Stimulated activated naive CD8-positive, alpha-beta T cell treated with anti-CD3 and anti-CD28 coated beads, Interleukin-15, Interleukin-2, amounts not matched to agents 100 ng/mL and 50 ng/mL, for 24 hours (primary cell): ENCODE data around the gene IGF1R.

Experiments
- H3K27ac Mint-ChIP-seq: one replicate; pipeline ENCODE4 v1.8.0; 2021; ENCODE audit warnings: mild to moderate bottlenecking, mixed read lengths
- H3K27me3 Mint-ChIP-seq: one replicate; pipeline ENCODE4 v1.8.0; 2021; ENCODE audit warnings: mixed read lengths
- H3K36me3 Mint-ChIP-seq: one replicate; pipeline ENCODE4 v1.8.0; 2021; ENCODE audit warnings: low read depth, mixed read lengths
- H3K4me1 Mint-ChIP-seq: one replicate; pipeline ENCODE4 v1.8.0; 2021; ENCODE audit warnings: low read depth, mixed read lengths
- H3K4me3 Mint-ChIP-seq: one replicate; pipeline ENCODE4 v1.8.0; 2021; ENCODE audit warnings: mild to moderate bottlenecking, mixed read lengths
- H3K9me3 Mint-ChIP-seq: one replicate; pipeline ENCODE4 v1.8.0; 2021; ENCODE audit warnings: mixed read lengths

IGF1R gene

GRCh38 chr15:98923579-98923978 lies 275.2 kb downstream of the IGF1R start:
- H3K9me3 Mint-ChIP-seq = no peaks in the 10 kb centered on the region
- H3K4me3 Mint-ChIP-seq = no peak overlapping the region
- H3K27me3 Mint-ChIP-seq = no peaks in the 10 kb centered on the region
- no peaks in the 10 kb centered on the region for H3K4me1 Mint-ChIP-seq
- no peak overlapping the region for H3K27ac Mint-ChIP-seq
- H3K36me3 Mint-ChIP-seq = peaks cover 13% of the 10 kb centered on the region

GRCh38 chr15:98924401-98925049 lies 276.2 kb downstream of the IGF1R start:
- Mint-ChIP-seq H3K36me3 (peaks cover 13% of the 10 kb centered on the region), H3K27ac (no peak overlapping the region), H3K27me3 (no peaks in the 10 kb centered on the region), H3K9me3 (no peaks in the 10 kb centered on the region), H3K4me3 (no peak overlapping the region), H3K4me1 (no peaks in the 10 kb centered on the region)

GRCh38 chr15:98926236-98926635 lies 277.9 kb downstream of the IGF1R start:
- Mint-ChIP-seq H3K9me3 (no peaks in the 10 kb centered on the region), H3K4me1 (no peaks in the 10 kb centered on the region)

GRCh38 chr15:98927022-98927421 lies 278.7 kb downstream of the IGF1R start:
- Mint-ChIP-seq H3K4me1 (no peaks in the 10 kb centered on the region), H3K36me3 (peaks cover 21% of the 10 kb centered on the region), H3K27me3 (no peaks in the 10 kb centered on the region), H3K4me3 (no peak overlapping the region), H3K9me3 (no peaks in the 10 kb centered on the region), H3K27ac (no peak overlapping the region)

More at GRCh38 chr15:98926236-98926635, 277.9 kb downstream of the IGF1R start:
- Mint-ChIP-seq H3K4me3 (no peak overlapping the region), H3K27ac (no peak overlapping the region), H3K36me3 (peaks cover 24% of the 10 kb centered on the region), H3K27me3 (no peaks in the 10 kb centered on the region)

GRCh38 chr15:98927996-98928395 lies 279.7 kb downstream of the IGF1R start:
- Mint-ChIP-seq H3K4me1 (no peaks in the 10 kb centered on the region), H3K36me3 (peaks cover 17% of the 10 kb centered on the region), H3K4me3 (no peak overlapping the region), H3K27ac (no peak overlapping the region), H3K9me3 (no peaks in the 10 kb centered on the region), H3K27me3 (no peaks in the 10 kb centered on the region)

- no peaks in the 10 kb centered on the region for H3K4me1 Mint-ChIP-seq
- peaks cover 21% of the 10 kb centered on the region for H3K36me3 Mint-ChIP-seq
- H3K27ac Mint-ChIP-seq = no peak overlapping the region
- no peaks in the 10 kb centered on the region for H3K27me3 Mint-ChIP-seq
- H3K4me3 Mint-ChIP-seq = no peak overlapping the region
- H3K9me3 Mint-ChIP-seq = no peaks in the 10 kb centered on the region
These were observed 282.2 kb downstream of the IGF1R start for GRCh38 chr15:98930576-98930975.

GRCh38 chr15:98931004-98931403 lies 282.7 kb downstream of the IGF1R start:
- Mint-ChIP-seq H3K27ac (peak overlapping the region; percentile 50), H3K36me3 (peaks cover 21% of the 10 kb centered on the region), H3K9me3 (no peaks in the 10 kb centered on the region), H3K4me1 (no peaks in the 10 kb centered on the region), H3K4me3 (no peak overlapping the region), H3K27me3 (no peaks in the 10 kb centered on the region)

- no peaks in the 10 kb centered on the region for H3K9me3 Mint-ChIP-seq
- no peak overlapping the region for H3K4me3 Mint-ChIP-seq
- H3K27me3 Mint-ChIP-seq = no peaks in the 10 kb centered on the region
- peaks cover 25% of the 10 kb centered on the region for H3K36me3 Mint-ChIP-seq
- peaks cover 8% of the 10 kb centered on the region for H3K4me1 Mint-ChIP-seq
- no peak overlapping the region for H3K27ac Mint-ChIP-seq
These were observed 285.1 kb downstream of the IGF1R start for GRCh38 chr15:98933406-98933805.

- H3K27me3 Mint-ChIP-seq = no peaks in the 10 kb centered on the region
- no peaks in the 10 kb centered on the region for H3K9me3 Mint-ChIP-seq
- H3K36me3 Mint-ChIP-seq = peaks cover 21% of the 10 kb centered on the region
- H3K4me1 Mint-ChIP-seq = peaks cover 8% of the 10 kb centered on the region
- no peak overlapping the region for H3K27ac Mint-ChIP-seq
- no peak overlapping the region for H3K4me3 Mint-ChIP-seq
These were observed 287.4 kb downstream of the IGF1R start for GRCh38 chr15:98935736-98936135.

- no peak overlapping the region for H3K4me3 Mint-ChIP-seq
- no peaks in the 10 kb centered on the region for H3K9me3 Mint-ChIP-seq
- peaks cover 17% of the 10 kb centered on the region for H3K36me3 Mint-ChIP-seq
- peaks cover 8% of the 10 kb centered on the region for H3K4me1 Mint-ChIP-seq
- no peaks in the 10 kb centered on the region for H3K27me3 Mint-ChIP-seq
- H3K27ac Mint-ChIP-seq = no peak overlapping the region
These were observed 289.2 kb downstream of the IGF1R start for GRCh38 chr15:98937413-98938104.

GRCh38 chr15:98938105-98938417 lies 289.7 kb downstream of the IGF1R start:
- Mint-ChIP-seq H3K27ac (no peak overlapping the region), H3K4me3 (no peak overlapping the region), H3K27me3 (no peaks in the 10 kb centered on the region), H3K9me3 (no peaks in the 10 kb centered on the region), H3K36me3 (peaks cover 17% of the 10 kb centered on the region), H3K4me1 (peaks cover 8% of the 10 kb centered on the region)

GRCh38 chr15:98938799-98939198 lies 290.5 kb downstream of the IGF1R start:
- H3K27me3 Mint-ChIP-seq = no peaks in the 10 kb centered on the region
- no peaks in the 10 kb centered on the region for H3K9me3 Mint-ChIP-seq
- no peak overlapping the region for H3K4me3 Mint-ChIP-seq
- peaks cover 8% of the 10 kb centered on the region for H3K4me1 Mint-ChIP-seq
- H3K36me3 Mint-ChIP-seq = peaks cover 17% of the 10 kb centered on the region
- no peak overlapping the region for H3K27ac Mint-ChIP-seq

GRCh38 chr15:98939311-98940080 lies 291.2 kb downstream of the IGF1R start:
- Mint-ChIP-seq H3K36me3 (peaks cover 17% of the 10 kb centered on the region), H3K4me3 (no peak overlapping the region)

GRCh38 chr15:98941595-98942255 lies 293.4 kb downstream of the IGF1R start:
- Mint-ChIP-seq H3K27ac (no peak overlapping the region), H3K4me3 (no peak overlapping the region), H3K36me3 (peaks cover 12% of the 10 kb centered on the region), H3K27me3 (no peaks in the 10 kb centered on the region), H3K4me1 (peaks cover 8% of the 10 kb centered on the region), H3K9me3 (no peaks in the 10 kb centered on the region)

More at GRCh38 chr15:98939311-98940080, 291.2 kb downstream of the IGF1R start:
- H3K9me3 Mint-ChIP-seq = no peaks in the 10 kb centered on the region
- no peak overlapping the region for H3K27ac Mint-ChIP-seq
- no peaks in the 10 kb centered on the region for H3K27me3 Mint-ChIP-seq
- H3K4me1 Mint-ChIP-seq = peaks cover 8% of the 10 kb centered on the region

GRCh38 chr15:98942431-98942830 lies 294.1 kb downstream of the IGF1R start:
- Mint-ChIP-seq H3K9me3 (no peaks in the 10 kb centered on the region), H3K27me3 (no peaks in the 10 kb centered on the region), H3K27ac (no peak overlapping the region), H3K36me3 (peaks cover 12% of the 10 kb centered on the region), H3K4me3 (no peak overlapping the region), H3K4me1 (peaks cover 4% of the 10 kb centered on the region)
